ENCODE results near the gene COPS6.

Gene COPS6

GRCh38 chr7:100132126-100132525 is 43.4 kb downstream of the COPS6 start (continued):
- peak; percentile 60; the same call in 1 of the 2 replicates for TF ChIP-seq ZNF133 (tag by site-specific recombination; IDR thresholded peaks at IDR 0.05)
- no peak for TF ChIP-seq ZNF645 (tag by site-specific recombination; IDR thresholded peaks at IDR 0.05)
- no peak for TF ChIP-seq SETDB1 (IDR thresholded peaks at IDR 0.05; ENCODE audit: insufficient read length, low read length)
- TF ChIP-seq ZNF660 (tag by site-specific recombination; IDR thresholded peaks at IDR 0.05) = no peak
- peak; percentile 26; the same call in 1 of the 2 replicates for TF ChIP-seq KLF1 (tag by site-specific recombination; IDR thresholded peaks at IDR 0.05)
- no peak for TF ChIP-seq ZNF600 (tag by site-specific recombination; IDR thresholded peaks at IDR 0.05)
- TF ChIP-seq ZNF18 (tag by site-specific recombination; IDR thresholded peaks at IDR 0.05) = no peak

- no peaks in the 10 kb centered on the region for H3K4me1 ChIP-seq (ENCODE audit: control insufficient read depth, insufficient read depth, low read length)
- H3K27ac ChIP-seq (ENCODE audit: extremely low read depth, low read depth, low read length) = no peak overlapping the region
- ChIA-PET POLR2A (interaction anchor here (0.7 to 1.5 kb wide), 6 partner anchors 16 to 296 kb away, joined by 3 to 7 read pairs (median 4); partner anchors contain the start of genes AP4M1, LAMTOR4, MCM7 and ZCWPW1), CTCF (interaction anchor here (0.6 to 8.7 kb wide), 43 partner anchors 8 to 1731 kb away, joined by 3 to 119 read pairs (median 4); partner anchors contain the start of genes AP4M1, GAL3ST4, GPC2 and LAMTOR4)
- H3K36me3 ChIP-seq (ENCODE audit: control insufficient read depth in 2 of 2, insufficient read depth in 1 of 2, low read length in 2 of 2) = no peaks in the 10 kb centered on the region
- H3K4me3 ChIP-seq (ENCODE audit: low read depth, low read length) = no peak overlapping the region
- no peaks in the 10 kb centered on the region for H3K9me3 ChIP-seq (ENCODE audit: control insufficient read depth, insufficient read depth, low read depth, low read length)
- TF ChIP-seq HIC1 (tag by site-specific recombination; IDR thresholded peaks at IDR 0.05) = no peak
- TF ChIP-seq ZNF544 (tag by site-specific recombination; IDR thresholded peaks at IDR 0.05) = no peak
- TF ChIP-seq YY1 (tag by site-specific recombination; IDR thresholded peaks at IDR 0.05) = no peak
- TF ChIP-seq KLF17 (tag by site-specific recombination; IDR thresholded peaks at IDR 0.05) = peak; percentile 55; the same call in 1 of the 2 replicates
- peak; percentile 94 for TF ChIP-seq CTCF (tag by site-specific recombination; IDR thresholded peaks at IDR 0.05)
- no peak for TF ChIP-seq ZNF704 (tag by site-specific recombination; IDR thresholded peaks at IDR 0.05)
- peak; percentile 73 for TF ChIP-seq ZNF501 (tag by site-specific recombination; IDR thresholded peaks at IDR 0.05)
- TF ChIP-seq ZNF16 (tag by site-specific recombination; IDR thresholded peaks at IDR 0.05; ENCODE audit: low read depth) = no peak
- peak; percentile 83 for TF ChIP-seq ZNF366 (tag by site-specific recombination; conservative IDR thresholded peaks at IDR 0.05)
- peak; percentile 76; the same call in 1 of the 2 replicates for TF ChIP-seq ZNF391 (tag by site-specific recombination; IDR thresholded peaks at IDR 0.05; ENCODE audit: borderline replicate concordance, low read depth)
- no peak for TF ChIP-seq BCL11B (tag by site-specific recombination; IDR thresholded peaks at IDR 0.05; ENCODE audit: low read depth)
- TF ChIP-seq ZNF266 (tag by site-specific recombination; IDR thresholded peaks at IDR 0.05; ENCODE audit: low read depth) = no peak
- TF ChIP-seq ZBTB20 (tag by site-specific recombination; IDR thresholded peaks at IDR 0.05) = no peak
- TF ChIP-seq ZNF692 (tag by site-specific recombination; IDR thresholded peaks at IDR 0.05) = no peak; the same call in 1 of the 2 replicates
- peak; percentile 99 for TF ChIP-seq ZNF654 (tag by site-specific recombination; IDR thresholded peaks at IDR 0.05; ENCODE audit: low read depth)
- TF ChIP-seq ZFP37 (tag by site-specific recombination; IDR thresholded peaks at IDR 0.05) = peak; percentile 75
- TF ChIP-seq SCRT1 (tag by site-specific recombination; IDR thresholded peaks at IDR 0.05; ENCODE audit: borderline replicate concordance) = no peak
- 0 out of 2 replicates have a peak, but pooled peaks have one; percentile 25 for TF ChIP-seq KLF1 (tag by site-specific recombination; IDR thresholded peaks at IDR 0.05)
These were observed 44.0 kb downstream of the COPS6 start for GRCh38 chr7:100132697-100133151.

Measured in HEK293 (cell line).